ELR (cell line): ENCODE data around the gene SLC25A21.
"Not testable (repeated sequence)": the region's sequence is repeated elsewhere in the genome, so short reads cannot be mapped to it uniquely, and the experiment has no call there.

Experiments
- DNase-seq: peaks from one replicate; pipeline ENCODE4 v3.0.0-alpha.2; 2015; ENCODE audit warnings: low read depth

The SLC25A21 gene

GRCh38 chr14:36942522-36943245, 229.7 kb downstream of the SLC25A21 start:
- DNase-seq, result peak; percentile 55

GRCh38 chr14:36941783-36942521, 230.5 kb downstream of the SLC25A21 start:
- DNase-seq, result peak; percentile 66

GRCh38 chr14:36940476-36940875, 231.9 kb downstream of the SLC25A21 start:
- DNase-seq, result no peak

- DNase-seq, result no peak
Observed at GRCh38 chr14:36939265-36939664, 233.1 kb downstream of the SLC25A21 start.

- no peak for DNase-seq
Observed at GRCh38 chr14:36938678-36939077, 233.7 kb downstream of the SLC25A21 start.

GRCh38 chr14:36935976-36936678, 236.3 kb downstream of the SLC25A21 start:
- DNase-seq, result no peak

GRCh38 chr14:36934304-36934703, 238.1 kb downstream of the SLC25A21 start:
- DNase-seq, result no peak

GRCh38 chr14:36931791-36932190, 240.6 kb downstream of the SLC25A21 start:
- DNase-seq, result no peak

- DNase-seq, result no peak
Observed at GRCh38 chr14:36928432-36928831, 244.0 kb downstream of the SLC25A21 start.

- no peak for DNase-seq
Observed at GRCh38 chr14:36925094-36925493, 247.3 kb downstream of the SLC25A21 start.

- DNase-seq, result no peak
Observed at GRCh38 chr14:36916668-36917067, 255.7 kb downstream of the SLC25A21 start.

GRCh38 chr14:36915081-36915480, 257.3 kb downstream of the SLC25A21 start:
- DNase-seq, result no peak

- DNase-seq, result no peak
Observed at GRCh38 chr14:36910578-36910977, 261.8 kb downstream of the SLC25A21 start.

GRCh38 chr14:36905272-36905888, 267.0 kb downstream of the SLC25A21 start:
- no peak for DNase-seq

GRCh38 chr14:36901861-36902260, 270.5 kb downstream of the SLC25A21 start:
- peak; percentile 4 for DNase-seq

GRCh38 chr14:36900846-36901245, 271.6 kb downstream of the SLC25A21 start:
- DNase-seq, result no peak

GRCh38 chr14:36896300-36896699, 276.1 kb downstream of the SLC25A21 start:
- DNase-seq, result not testable (repeated sequence)

GRCh38 chr14:36884049-36884448, 288.4 kb downstream of the SLC25A21 start:
- DNase-seq, result no peak

- no peak for DNase-seq
Observed at GRCh38 chr14:36880276-36880675, 292.1 kb downstream of the SLC25A21 start.

GRCh38 chr14:36879558-36879957, 292.8 kb downstream of the SLC25A21 start:
- DNase-seq, result no peak

- no peak for DNase-seq
Observed at GRCh38 chr14:36874396-36875138, 297.8 kb downstream of the SLC25A21 start.

GRCh38 chr14:36870776-36871175, 301.6 kb downstream of the SLC25A21 start:
- no peak for DNase-seq
